ENCODE measurements around the gene SUPT4H1.
A peak's percentile ranks its signal among the peaks of the same experiment; 100 is the strongest.
"Not testable (repeated sequence)": the region's sequence is repeated elsewhere in the genome, so short reads cannot be mapped to it uniquely, and the experiment has no call there.

SUPT4H1 gene

DNA sequence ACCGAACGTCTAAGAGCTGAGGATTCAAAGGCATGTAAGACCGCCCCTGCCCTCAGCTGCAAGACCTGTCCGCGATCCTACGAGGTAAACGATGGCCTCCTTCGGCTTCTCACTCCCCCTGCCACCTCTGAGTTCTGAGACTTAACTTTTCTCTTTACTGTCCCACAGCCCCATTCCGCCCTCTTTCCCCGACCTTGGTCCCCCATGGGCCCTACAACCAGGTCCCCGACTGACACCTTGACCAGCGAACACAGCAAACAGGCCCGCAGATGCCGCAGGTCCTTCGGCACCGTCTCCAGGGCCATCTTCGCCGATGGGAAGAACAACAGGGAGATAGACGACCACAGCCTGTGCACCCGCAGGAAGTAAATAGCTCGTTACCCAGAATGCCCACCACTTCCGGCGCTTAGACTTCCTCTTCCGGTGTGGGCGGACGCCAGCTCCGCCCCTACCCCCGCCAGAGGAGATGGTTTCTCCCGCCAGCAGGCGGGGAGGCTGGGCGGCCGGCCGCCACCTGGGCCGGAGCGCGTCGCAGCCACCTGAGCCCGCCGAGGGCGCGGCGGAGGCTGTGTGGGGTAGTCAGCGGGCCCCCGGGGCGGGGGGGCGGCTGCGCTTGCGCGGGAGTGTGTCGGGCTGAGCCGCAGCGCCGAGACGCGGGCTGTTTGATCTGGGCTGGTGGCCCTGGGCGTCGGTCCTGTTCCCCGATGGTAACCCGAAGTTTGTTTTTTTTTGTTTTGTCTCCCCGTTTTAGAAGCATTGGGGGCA lies at the start of gene SUPT4H1:
TSS of gene SUPT4H1 (minus strand) at position 371 of the 765 bp plus-strand sequence. CDS start at position 305, 66 bp downstream.
- DNase-seq (ENCODE audit: low read depth in 2 of 2) = peak; percentile 87 to 91

- DNase-seq (ENCODE audit: low read depth in 2 of 2) = no peak
These were observed 49.3 kb upstream of the SUPT4H1 start for GRCh38 chr17:58401287-58401686.

DNA sequence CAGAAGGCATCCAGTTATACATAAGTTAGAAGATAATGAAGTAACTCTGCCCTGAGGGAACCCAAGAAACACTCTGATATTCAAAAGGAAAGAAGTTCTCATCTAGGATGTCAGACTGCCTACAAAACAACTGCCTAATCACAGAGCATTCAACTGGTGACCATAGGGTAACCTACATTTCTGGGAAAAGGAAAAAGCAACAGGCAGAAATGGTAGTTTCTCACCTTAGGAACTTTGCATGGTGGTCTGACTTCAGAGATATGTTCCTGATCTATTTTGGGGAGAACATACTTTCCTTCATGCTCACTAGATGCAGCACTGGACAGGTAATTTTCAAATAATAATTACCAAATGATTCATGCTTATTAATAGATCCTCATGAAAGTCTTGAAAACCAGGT lies 48.8 kb upstream of the SUPT4H1 start:
- no peak for DNase-seq (ENCODE audit: low read depth in 2 of 2)

DNA sequence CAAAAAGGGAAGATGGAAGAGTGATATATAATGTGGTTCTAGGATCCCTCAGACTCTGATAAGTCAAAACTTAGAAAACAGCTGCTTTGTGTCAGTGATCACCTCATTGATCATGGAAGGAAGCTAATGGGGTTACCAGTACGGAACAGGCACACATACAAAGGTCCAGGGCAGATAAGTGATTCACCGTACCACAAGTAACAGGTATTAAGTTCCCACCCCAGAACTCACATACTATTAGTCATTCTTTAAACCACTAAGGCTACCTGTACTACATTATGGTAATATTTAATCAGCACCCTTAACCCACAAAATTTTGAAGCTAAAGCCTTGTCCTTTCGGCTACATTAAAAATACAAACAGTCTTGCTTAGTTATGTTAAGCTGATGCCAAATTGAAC lies 48.0 kb upstream of the SUPT4H1 start:
- no peak for DNase-seq (ENCODE audit: low read depth in 2 of 2)

DNA sequence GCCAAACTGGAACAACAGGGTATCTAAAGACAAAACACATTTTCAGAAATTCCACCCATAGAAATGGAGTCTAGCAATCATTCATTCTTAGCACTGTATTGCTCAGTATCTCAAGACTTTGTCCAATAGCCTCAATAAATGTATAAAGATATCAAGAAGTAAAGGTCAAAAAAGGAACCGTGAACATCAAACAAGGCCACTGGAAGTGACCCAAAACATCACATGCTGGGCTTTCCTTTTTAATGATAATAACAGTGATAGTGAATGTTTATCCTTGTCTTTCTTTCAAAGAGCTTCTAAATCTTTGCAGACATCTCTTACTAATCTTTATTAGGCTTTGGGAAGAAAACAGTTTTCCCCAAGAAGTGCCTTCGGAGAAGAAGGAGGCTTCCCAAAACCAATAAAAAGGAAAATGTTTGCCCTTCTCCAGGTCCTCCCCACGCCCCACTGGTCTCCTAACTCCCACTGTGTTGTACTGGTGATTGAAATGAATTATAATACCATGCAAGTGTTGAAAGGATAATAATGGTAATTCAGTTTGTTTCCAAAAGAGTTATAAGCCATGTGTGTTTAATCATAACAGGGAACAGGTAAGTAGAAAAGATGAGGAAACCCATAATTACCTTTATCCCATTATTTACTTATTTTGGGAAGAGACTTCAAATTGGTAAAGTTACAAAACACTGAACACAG lies 46.7 kb upstream of the SUPT4H1 start:
- no peak for DNase-seq (ENCODE audit: low read depth in 2 of 2)

DNA sequence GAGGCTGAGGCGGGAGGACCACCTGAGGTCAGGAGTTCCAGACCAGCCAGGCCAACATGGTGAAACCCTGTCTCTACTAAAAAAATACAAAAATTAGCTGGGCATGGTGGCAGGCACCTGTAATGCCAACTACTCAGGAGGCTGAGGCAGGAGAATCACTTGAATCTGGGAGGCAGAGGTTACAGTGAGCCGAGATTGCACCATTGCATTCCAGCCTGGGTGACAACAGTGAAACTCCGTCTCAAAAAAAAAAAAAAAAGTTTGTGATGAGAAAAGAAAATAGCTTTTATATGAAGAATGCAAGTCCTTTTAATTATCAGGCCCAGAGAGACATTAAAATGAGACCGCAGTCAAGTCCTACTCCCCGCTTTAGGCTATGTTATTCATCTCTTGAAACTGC lies 45.4 kb upstream of the SUPT4H1 start:
- DNase-seq (ENCODE audit: low read depth in 2 of 2) = not testable (repeated sequence)

DNA sequence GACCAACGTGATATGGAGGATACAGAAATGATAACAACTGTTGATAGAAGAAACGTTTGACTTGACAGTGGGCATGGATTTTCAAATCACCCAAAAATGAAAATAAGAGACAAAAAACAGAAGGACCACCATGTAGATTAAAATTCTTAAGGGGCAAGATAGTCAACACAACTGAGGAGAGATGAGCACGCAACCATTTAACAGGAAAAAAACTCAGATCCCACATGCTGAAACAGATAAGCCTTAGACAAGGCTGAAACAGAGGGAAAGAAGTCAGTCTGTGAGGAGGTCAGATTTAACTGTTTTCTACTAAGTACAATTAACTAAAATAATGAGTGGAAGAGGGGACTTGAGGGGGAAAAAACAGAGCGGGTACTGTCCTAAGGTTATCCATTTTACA lies 44.2 kb upstream of the SUPT4H1 start:
- DNase-seq (ENCODE audit: low read depth in 2 of 2) = no peak

- DNase-seq (ENCODE audit: low read depth in 2 of 2) = no peak
These were observed 42.7 kb upstream of the SUPT4H1 start for GRCh38 chr17:58394534-58395223.

GRCh38 chr17:58391302-58391984 lies 39.4 kb upstream of the SUPT4H1 start:
- no peak for DNase-seq (ENCODE audit: low read depth in 2 of 2)

DNA sequence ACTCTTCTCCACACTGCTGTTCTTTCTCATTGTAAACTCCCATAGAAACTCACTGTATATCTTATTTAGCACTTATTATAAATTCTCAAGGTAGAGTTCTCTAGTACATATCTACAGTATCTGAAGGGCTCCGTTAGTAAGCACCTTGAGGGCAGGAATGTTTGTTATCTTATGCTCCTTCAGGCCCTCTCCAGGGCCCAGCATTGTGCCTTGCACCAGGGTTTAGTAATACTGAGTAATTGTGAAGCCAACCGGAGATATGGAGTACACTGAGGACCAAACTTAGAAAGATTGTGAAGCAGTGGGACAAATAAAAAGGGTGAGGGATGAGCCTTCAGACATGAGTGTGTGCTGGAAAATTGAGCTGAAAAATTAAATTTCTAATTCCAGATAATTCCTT lies 38.9 kb upstream of the SUPT4H1 start:
- DNase-seq (ENCODE audit: low read depth in 2 of 2) = no peak

DNA sequence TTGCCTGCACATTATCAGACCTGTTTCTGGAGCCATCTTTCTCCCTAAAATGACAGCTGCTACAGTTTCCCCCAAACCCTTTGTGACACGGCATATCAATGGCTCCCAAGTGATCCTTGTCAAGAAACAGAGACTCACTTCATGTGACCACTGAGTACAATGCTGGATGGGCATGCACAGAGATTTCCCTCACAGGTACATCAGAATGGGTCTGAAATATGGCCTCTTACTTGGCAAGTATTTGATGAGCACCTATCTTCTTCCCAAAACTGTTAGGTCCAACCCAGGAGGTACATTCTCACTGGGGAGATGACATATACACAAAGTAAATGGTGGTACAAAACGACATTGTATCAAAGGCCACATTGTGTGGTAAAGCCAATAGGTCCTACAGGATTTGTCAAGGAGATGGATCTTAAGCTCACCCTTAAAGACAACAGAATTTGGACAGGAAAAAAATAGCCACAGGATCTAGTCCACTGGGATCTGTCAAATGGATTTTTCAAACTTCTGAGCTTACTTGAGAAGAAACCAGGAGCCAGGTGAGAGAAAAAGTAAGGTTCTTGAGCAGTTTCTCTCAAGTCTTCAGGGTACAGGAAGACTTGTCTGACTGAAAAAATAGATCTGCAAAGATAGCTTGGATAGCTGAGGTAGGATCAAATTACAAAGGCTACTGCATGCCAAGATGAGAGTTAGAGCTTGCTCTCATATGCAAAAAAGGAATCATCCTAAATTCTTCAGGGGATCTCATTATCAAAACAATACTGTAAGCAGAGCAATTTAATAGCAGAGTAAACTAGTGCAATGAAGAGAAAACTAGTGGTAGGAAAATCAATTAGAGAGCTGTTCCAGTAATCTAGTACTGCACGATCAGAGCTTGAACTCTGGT lies 36.5 kb upstream of the SUPT4H1 start:
- no peak for DNase-seq (ENCODE audit: low read depth in 2 of 2)

DNA sequence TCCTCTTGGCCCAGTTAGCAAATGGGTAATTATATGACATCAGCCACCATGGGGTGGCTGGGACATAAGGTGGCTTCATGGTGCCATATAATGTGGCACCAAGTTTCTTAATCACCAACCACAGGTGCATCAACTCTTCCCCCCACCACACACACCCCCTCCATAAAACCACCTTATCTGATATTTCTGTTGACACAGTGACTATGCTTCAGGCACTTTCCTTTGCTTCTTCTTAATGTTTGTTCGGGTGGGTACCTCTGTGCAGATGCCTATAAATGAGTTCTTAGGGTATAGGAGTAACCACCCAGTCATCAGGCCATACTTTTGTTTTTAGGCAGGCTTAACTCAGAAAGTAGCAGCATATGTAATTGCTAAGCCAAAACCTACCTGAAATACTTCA lies 35.8 kb upstream of the SUPT4H1 start:
- DNase-seq (ENCODE audit: low read depth in 2 of 2) = peak in 1 of 2 donors; percentile 34

DNA sequence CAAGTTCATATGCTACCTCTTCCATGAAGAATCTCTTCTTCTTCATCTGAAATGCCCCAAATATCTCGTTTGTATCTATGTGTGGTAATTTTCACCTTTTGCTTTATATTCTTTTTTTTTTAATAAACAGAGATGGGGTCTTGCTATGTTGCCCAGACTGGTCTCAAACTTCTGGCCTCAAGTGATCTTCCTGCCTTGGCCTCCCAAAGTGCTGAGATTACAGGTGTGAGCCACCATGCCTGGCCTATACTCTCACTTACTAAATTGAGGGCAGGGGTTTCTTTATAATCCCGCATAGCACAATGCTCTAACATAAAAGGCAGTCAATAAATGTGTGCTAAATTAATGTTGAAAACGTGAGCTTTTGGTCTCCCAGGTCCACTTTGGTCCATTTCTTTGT lies 34.7 kb upstream of the SUPT4H1 start:
- no peak for DNase-seq (ENCODE audit: low read depth in 2 of 2)

DNA sequence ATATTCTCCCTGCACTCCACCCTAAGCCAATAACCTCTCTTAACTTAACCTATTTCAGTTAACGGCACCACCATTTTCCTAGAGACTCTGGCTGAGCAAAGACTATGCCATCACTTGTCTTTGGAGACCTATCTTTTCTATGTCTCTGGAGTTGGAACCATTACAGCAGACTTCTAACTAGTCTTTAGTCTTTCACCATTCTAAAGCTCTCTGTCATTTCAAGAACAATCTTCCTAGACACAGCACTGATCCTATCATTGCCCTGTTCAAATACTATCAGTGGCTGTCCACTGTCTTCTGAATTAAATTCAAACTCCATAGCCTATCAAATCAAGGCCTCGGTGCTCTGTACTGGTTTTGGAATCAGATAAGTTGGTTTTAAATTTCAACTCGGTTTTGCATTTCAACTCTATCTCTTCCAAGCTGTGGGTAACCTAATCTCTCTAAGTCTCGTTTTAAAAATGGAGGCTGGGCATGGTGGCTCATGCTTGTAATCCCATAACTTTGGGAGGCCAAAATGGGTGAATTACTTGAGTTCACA lies 33.4 kb upstream of the SUPT4H1 start:
- no peak for DNase-seq (ENCODE audit: low read depth in 2 of 2)

GRCh38 chr17:58384897-58385296 lies 32.9 kb upstream of the SUPT4H1 start:
- no peak for DNase-seq (ENCODE audit: low read depth in 2 of 2)

DNA sequence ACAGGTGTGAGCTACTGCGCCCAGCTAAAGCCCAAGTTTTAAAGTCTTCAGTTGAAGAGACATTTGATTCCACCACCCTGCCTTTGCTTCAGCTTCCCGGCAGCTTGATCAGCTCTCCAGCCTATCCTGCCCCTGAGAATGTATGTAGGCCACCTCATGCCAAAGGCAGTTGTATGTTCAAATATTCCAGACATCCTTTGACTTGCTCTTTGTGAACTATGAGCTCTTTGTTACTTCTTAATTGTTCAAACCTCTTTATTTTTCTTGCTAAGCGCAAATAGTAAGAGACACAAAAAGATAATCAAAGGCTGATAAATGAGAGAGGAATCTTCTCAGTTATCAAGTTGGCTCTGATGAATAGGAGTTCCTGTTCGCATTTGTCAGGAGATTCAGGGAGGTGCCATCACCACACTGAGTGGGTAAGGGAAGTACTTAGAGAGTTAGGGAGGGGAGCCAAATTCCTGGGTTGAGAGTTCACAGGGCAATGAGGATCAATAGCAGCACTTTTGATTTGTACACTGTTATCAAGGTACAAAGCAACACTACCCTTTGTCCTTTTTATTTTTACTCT lies 32.0 kb upstream of the SUPT4H1 start:
- no peak for DNase-seq (ENCODE audit: low read depth in 2 of 2)

DNA sequence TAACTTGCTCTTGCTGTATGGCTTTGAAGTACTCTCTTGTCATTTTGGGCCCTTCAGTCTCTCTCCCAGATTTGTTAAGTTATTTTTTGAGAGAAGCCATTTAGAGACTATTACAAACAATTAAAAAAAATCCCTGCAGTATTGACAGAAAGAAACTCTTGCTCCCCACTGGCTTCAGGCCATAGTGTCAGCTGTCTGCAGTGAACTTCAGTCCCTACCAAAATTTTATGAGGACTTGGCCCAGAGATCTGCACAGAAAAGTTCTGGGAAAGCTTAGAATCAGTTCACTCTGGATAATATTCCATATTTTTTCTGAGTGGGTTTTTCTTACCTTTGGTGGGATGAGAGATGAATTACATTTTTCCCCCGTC lies 30.9 kb upstream of the SUPT4H1 start:
- DNase-seq (ENCODE audit: low read depth in 2 of 2) = no peak

DNA sequence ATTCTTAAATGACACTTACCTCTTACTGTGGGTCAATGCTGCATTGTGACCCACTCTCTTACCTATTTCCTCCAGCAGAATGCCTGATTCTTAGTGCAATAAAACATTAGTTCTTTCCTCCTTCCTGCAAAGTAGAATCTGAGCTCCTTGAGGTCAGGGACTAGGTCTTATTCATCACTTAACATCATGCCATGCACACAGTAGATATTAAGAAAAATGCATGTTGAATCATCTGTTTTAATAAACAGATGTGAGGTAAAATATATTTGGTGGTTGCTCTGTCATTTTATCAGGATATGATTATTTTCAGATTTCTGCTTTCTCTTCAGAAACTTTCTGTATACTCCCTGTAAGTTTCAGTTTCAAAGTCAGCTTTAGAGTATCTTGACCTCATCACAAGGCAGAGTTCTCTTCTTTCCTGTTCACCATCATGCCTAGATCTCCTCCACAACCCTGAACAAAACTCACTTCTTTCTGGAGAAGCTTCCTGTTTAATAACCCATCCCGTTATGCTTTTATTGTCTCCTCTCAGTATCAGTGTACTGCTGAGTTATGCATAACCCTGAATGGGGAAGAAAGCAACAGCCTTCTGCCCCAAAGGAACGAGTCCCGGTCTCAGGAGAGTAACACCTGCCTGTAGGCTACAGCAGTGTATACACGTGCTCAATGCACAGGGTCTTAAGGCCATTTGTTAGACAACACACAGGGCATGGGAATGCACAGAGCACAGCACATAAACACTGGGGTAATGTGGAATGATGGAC lies 30.3 kb upstream of the SUPT4H1 start:
- DNase-seq (ENCODE audit: low read depth in 2 of 2) = no peak

GRCh38 chr17:58381124-58382035 lies 29.4 kb upstream of the SUPT4H1 start:
- DNase-seq (ENCODE audit: low read depth in 2 of 2) = no peak

Data from stimulated activated CD8-positive, alpha-beta memory T cell treated with anti-CD3 and anti-CD28 coated beads, Interleukin-15, amount 100 ng/mL, for 48 hours (primary cell).